ENCODE measurements around the gene LAMA2.
"Not testable (repeated sequence)": the region's sequence is repeated elsewhere in the genome, so short reads cannot be mapped to it uniquely, and the experiment has no call there.

The LAMA2 gene

DNA sequence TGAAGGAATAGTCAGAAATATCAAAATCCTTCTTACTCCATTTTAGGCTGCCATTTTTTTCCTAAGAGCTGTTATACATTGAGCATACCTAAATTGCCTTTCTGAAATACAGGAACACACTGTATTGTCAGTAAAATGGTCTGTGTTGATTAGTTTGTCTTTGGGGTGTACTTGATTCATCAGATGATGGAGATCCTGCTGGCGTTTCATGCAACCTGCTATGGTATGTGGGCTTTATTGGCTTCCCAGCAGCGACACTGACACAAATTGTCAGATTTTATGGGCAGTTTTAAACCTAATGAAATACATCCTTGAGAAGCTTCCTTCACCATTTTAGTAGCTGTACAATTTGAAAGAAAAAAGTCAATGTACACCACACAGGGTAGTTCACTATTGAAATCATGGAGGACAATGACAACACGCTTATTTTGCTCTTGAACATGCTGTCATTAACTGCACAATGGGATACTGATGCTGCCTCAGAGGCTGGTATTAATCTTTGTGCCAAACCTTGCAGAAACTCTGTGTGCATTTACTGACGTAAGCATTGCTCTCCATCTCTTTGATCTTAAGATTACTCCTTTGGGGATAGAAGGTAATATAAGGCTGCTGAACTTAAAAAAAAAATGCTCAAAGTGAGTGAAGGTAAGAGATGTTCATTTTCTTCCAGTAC is 124.9 kb downstream of the LAMA2 start:
- no peak for DNase-seq

DNA sequence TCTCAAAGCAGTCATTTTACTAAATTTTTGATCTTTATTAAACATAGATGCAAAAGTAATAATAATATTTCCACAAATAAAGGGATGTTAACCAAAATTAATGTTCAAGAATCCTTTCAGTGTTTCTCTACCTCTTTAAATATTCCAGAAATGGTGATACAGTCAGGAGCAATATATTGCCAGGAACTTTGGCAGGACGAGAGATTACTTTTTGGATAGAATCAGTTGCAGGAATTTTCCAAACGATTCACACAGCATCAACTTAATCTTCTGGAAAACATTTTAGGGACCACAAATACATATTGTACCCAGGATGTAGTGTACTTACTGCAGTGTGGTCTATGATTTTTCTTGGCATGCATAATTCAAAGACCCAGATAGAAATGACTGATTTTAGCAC is 125.7 kb downstream of the LAMA2 start:
- no peak for DNase-seq

DNA sequence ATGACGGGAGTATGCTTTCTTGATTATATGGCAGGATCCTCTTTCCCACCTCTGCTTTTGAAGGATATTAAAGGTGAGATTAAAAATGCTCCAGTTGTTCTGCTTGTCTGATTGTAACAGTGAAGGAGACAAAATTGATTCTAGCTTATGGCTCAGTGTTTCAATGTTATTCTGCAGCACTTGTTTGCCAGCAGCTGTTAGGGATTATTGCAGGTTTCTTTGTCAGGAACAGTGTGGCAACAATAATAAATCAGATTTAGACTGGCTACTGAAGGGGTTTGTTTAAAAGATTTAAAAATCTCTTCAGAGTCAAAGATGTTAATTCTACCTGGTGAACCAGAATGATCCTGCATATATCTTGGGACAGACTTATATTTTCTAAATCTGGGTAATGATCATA is 126.9 kb downstream of the LAMA2 start:
- DNase-seq = no peak

DNA sequence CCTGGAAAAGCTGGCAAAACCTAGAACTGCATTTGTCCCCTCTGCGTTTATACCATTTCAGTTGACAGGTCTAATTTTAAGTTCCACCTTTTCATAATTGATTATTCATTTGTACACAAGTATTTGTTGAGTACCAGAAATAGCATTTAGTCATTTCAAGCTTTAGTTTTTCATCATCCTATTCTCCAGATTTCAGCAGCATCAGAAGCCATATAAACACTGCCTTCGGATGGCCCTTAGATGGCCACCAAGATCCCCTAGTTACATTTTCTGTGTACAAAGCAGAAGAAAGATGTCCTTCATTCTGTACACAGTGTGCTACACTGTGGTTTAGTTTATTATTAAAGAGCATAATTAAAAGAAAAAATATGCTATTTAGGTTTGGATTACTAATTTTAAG is 131.4 kb downstream of the LAMA2 start:
- no peak for DNase-seq

DNA sequence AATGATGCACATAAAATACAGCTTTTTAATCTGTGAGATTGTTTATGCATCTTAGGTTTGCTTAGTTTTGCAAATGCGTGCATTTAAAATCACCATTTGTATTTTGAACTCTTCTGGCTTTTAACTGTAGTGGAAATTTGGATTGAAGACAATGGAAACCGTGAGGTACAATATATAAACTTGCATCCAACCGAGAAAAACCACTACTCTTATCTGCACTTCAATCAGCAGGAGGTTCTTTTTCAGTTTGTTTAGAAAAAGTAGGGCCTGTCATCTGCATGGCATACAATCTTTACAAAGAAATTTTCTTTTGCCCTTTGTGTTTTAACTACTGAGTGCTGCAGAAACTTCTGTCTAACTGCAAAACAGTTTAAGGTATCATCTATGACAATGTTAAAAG is 132.8 kb downstream of the LAMA2 start:
- no peak for DNase-seq

DNA sequence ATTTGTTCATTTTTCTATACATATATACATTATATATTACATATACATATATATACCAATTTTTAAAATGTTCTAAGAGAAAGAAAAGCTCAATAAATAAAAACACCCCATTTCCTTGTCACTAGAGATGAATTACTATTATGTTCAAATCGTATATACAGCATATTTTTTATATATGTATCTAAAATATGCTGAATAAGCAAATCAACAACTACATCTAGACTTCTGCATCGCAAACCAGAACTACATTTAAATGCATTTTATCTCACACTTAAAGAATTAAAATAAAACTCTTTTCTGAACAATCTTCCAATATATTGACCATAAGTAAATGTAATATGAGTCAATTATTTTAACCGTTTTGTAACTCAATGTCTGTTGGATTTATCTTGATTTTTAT is 133.9 kb downstream of the LAMA2 start:
- DNase-seq = no peak

DNA sequence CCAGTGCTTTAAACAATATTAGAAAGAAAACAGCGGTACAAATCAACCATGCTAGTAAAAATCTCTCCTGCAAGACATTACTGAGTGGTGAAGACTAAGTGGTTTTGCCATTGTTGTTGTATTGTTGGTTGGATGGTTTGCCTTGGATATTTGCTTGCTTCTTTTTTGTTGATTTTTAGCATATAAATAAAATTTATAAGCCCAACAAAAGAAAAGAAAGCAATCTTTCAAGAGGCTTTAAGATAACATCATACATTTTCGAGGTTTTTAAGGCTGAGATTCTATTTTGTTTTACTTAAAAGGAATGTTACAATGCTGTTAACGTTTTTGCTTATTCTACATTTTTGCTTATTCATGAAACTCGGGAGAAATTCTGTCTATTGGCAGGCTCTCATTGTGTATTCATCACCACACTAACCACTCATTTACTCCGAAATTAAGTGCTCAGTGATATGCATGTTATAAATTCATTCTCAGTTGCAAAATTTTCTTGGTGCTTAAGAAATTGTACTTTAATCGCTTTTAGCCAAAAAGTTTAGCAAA is 139.1 kb downstream of the LAMA2 start:
- no peak for DNase-seq

DNA sequence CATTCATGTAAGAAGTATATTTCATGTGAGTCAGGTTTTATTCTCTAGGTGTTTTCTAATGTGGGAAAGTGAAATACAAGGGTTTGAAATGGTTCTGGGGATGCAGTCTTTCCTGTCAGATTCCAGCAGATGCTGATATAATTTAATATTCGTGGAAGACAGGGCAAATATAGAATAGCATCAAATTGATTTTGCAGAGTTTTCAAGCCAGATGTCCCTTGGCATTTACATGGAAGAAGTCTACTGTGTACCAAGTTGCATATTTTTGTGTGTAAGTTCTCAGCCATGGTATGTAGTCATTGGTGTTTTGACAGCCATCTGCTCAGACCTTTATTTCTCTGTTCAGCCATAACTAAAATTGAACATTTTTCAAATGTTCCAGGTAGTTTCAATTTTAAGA is 143.7 kb downstream of the LAMA2 start:
- no peak for DNase-seq

DNA sequence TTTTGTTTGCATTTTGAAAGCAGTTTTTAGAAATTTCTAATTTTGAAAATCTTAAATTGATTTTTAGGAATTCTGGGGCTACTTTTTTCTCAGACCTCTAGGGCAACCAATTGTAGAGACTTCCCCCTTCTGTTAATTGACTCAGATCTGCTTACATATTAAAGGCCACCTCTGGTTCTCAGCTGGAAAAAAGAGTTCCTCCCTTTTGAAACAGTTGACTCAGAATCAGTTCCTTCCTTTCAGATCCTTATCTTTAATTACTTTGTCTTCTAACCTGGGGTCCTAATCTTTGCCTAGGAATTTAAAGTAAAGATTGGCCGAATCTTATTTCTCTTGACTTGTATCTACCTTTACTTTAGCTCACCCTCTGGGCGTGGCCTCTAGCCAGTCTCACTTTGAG is 146.8 kb downstream of the LAMA2 start:
- DNase-seq = no peak

DNA sequence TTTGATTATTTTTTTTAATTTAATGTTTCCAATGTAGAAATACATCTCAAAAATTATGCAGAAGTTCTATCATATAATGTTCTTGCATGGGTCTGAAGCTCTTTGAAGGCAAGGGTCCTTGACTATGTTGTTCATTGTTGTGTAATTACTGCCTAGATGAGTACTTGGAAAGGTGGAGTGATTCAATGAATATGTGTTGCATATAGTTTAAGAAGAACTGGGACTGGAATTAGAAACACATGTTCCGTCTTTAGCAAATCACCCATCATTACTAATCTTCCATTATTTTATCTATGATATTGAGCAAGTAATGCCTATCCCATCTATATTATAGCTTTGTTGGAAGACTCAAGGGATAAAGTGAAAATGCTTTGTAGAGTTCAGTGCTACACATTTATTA is 147.3 kb downstream of the LAMA2 start:
- no peak for DNase-seq

DNA sequence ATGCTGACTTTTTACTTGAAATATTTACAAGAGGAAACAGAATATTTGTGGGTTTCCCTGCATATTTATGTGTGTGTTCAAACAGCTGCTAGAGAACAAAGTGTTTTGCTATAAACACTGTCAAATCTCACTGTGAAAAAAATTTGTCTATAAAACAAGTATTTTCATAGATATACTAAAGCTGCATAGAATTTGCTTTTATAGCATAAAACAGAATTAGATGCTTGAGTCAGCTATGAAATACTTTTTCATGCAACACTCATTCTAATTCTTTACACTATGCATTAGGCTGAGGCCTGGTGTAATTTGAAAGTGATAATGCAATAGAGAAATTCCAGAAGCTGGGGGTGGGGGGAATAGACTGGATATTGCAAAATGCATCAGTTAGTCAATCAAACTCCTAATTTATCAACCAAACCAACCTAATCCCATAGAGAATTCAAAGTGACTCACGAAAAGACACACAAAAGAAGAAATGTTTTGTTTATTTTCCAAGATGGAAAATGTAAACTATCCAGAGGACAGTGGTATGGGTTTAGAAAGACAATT is 148.2 kb downstream of the LAMA2 start:
- DNase-seq = no peak

DNA sequence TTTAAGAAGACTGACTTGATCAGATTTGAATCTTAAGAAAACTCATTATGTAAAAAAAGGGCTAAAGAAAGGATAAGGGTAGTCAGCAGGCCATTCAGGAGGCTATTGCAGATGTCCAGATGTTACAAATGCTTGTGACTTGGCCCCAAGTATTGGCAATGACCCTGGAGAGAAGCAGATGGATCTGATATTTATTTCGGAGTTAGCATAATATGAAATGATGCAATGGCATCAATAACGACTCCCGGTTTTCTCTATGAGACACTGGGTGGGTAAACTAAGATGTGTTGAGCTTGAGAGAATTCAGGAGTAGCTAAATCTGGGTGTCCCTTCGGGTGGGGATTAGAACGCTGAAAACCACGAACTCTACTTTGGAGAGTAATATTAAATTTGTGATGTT is 149.7 kb downstream of the LAMA2 start:
- no peak for DNase-seq

DNA sequence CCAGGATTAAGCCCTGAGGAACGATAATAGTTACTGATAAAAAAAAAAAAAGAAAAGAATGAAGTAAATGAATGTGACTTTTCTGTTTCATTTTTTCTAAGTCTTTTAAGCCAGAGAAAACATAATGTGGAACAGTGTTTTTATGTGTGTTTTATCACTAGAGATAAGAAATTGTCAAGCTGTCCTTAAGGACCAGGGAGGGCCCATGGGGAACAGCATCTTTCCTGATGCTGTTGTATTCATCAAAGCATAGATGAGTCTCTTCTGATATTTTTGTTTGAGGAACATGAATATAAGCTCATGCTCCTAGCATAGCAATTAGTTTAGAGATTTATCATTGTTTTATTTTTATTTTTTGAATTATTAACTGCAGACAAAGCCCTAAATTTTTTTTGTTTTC is 150.2 kb downstream of the LAMA2 start:
- no peak for DNase-seq

DNA sequence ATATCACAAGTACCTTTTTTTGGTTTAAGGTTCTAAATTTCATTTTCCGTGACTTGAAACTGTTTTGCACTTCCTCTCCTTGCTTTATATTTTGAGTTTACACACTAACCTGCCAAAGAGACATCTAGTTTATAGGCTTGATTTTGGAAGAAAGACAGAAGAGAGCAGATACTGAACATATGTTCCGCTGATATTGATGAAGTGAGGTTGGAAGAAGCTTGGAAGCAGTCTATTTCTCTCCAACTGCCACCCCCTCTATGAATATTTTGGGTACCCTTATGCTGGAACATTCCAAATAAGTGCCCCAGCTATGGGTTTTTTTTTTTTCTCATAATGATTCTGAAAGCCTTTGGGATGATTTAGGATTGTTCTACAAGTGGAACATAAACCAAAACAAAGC is 150.6 kb downstream of the LAMA2 start:
- no peak for DNase-seq

DNA sequence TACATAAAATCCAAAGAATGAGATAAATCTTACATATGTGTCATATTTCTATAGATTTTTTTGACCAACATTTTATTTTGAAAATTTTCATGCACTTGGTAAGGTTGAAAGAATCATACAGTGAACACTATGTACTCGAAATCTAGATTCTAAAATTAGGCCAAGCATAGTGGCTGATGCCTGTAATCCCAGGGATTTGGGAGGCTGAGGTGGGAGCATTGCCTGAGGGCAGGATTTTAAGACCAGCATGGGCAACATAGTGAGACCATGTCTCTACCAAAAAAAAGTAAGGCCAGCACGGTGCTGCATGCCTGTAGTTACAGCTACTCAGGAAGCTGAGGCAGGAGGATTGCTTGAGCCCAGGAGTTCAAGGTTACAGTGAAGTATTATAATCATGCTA is 158.6 kb downstream of the LAMA2 start:
- no peak for DNase-seq

DNA sequence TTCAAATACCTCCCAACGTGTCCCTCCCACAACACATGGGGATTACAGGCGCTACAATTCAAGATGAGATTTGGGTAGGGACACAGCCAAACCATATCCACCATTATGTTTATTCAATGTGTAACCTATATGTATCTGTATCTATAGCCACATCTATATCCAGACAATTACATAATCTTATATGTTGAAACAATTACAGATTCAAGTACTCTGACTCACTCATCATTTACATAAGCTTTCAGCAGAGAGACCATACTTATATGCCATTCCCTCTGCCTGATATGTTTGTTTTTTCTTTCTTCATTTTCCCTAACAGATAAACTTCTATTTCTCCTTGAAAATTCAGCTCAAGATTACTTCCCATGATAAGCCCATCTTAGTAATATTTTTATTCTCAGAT is 163.6 kb downstream of the LAMA2 start:
- DNase-seq = no peak

DNA sequence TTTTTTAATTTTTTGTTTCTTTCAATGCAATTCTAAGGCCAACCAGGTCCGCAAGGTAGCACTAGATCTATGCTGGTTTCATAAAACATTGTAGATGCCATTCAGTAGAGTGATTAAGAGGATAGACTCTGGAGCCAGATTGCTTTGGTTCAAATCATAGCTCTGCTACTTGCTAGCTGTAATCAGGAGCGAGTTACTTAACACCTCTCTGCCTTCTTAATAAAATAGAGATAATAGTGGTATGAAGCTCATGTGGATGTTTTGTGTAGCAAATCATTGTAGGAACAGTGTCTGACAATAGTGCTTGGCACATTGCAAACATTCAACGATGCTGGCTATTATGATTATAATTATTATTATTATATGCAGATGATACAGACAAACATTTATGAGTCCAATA is 164.9 kb downstream of the LAMA2 start:
- no peak for DNase-seq

DNA sequence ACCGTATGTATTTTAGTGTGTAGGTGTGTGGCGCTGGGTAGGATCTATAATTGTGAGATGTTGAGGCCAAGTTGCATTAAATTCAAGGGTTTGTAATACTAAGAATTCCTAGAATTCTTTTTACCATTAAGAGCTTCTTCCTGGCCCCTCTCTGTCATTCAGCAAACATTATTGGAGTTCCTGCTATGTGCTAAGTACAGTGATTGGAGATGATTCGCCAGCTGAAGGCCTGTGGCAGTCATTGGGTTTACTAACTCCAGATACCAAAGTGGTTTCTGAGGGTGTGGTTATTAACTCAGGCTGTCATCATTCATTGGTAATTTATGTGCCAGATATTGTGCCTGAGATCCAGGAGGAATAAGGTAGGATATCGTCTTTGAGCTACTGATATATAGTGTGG is 167.1 kb downstream of the LAMA2 start:
- no peak for DNase-seq

DNA sequence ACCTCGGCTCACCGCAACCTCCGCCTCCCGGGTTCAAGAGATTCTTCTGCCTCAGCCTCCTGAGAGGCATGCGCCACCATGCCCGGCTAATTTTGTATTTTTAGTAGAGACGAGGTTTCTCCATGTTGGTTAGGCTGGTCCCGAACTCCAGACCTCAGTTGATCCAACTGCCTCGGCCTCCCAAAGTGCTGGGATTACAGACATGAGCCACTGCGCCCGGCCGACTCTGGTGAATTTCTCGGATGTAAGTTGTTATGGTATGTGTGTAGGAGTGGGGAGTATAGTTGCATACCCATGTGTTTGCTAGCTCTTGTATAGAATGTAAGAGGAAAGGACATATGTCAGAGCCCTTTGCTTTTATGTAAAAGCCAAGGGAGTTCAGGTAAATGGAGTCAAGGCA is 170.2 kb downstream of the LAMA2 start:
- not testable (repeated sequence) for DNase-seq

DNA sequence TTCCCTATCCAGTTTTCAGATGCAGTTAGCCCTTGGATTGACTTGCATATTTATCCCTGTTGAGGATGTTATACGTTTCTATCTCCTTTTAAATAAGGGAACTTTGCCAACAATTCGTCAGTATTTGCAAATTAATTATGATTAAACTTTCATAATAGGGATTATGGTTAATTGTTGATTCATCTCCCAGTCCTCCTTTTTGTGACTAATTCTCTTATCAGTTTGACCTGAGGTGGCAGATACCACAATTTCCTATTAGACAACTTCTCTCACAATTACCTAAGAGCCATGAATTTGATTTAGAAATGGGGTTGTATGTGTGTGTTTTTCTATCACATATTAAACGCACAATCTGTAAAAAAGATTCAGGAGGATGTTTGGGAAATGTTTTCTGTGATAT is 172.9 kb downstream of the LAMA2 start:
- DNase-seq = no peak

DNA sequence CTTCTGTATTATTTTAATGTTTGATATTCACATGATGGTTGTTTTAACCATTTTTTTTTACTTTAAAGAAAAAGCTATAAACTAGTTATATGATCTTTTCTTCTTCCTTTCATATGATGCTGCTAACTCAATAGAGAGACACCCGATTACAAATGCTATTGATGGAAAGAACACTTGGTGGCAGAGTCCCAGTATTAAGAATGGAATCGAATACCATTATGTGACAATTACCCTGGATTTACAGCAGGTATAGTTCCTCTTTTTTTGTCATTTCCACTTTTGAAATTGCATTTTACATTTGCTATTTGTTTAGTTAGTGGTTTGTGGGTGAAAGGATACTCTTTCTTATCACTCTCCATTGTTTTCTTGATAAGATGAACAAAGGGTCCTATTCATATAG is 176.7 kb downstream of the LAMA2 start:
- no peak for DNase-seq

DNA sequence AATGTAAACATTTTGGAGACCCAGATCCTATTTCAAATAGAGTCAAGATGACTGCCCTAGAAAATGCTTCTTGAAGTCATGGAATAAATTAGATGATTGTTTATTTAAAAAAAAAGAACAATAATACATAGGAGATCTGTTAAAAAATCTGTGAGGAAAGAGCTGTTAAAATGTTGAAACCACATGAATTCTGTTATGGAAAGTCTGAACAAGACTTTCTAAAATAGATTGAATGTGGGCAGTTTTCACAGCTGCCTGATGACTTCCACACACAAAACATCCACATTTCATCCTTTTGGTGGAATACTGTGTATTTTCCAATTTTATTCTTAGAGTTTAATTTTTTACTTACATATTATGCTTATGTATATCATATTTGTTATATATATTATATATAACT is 186.1 kb downstream of the LAMA2 start:
- no peak for DNase-seq

DNA sequence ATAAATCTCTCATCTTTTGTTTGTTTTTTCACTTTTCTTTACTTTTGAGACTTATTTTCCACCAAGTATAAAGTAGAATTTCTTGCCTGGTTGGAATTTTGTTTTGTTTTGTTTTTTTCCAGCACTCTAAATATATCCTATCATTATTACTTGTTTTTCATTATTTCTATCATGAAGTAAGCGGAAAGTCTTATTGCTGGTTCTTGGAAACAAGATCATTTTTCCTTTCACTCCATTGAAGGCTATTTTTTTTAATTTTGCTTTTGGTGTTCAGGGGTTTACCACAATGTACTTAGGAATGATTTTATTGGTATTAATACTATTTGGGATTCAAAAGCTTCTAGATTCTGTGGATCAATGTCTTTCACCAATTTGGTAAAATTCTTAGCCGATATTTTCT is 190.1 kb downstream of the LAMA2 start:
- no peak for DNase-seq

DNA sequence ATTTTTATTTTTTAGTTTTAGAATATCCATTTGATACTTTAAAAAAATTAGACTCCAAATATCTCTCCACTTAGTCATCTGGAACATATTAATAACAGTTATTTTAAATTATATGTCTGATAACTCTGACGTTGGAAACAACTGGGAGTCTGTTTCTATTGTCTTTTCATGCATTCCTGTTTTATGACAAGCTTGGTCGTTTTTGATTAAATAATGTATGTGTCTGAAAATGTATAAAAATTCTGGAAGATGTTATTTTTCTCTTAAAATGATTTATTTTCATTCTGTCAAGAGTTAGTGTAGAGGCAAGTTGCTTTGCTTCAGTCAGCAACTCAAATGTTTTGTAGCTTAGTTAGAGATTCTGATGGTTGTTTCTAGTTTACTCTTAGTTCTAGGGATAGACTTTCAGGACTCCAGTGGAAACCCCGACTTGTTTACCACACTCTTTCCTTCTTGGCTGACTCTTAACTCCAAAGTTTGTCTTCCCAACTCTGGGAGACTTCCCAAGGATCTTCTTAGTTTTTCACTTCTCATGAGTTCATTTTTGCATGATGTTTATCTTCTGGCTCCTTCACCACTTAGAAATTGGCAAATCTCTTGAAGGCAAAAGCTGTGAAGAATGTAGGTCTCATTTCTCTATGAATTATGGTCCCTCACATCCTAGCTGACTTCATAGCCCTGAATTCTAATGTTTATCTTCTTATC is 190.9 kb downstream of the LAMA2 start:
- DNase-seq = no peak

DNA sequence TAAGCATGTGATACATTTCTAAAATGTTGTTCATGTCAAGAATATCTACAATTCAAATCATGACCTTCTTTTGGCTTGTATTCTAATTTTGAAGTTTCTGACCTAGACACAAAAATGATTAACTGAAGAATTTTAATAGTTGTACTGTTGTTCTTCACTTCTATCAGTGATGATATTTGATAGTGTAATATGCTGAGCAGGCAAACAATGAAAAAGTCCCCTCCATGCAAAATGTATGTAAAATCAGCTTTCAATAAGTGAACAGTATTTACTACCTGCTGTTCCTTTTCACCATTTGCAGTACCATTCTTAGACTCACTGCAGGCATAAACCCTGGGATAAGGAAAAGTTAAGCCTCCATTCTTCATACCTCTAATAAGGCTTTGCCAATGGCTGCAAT is 201.5 kb downstream of the LAMA2 start:
- no peak for DNase-seq

Measured in CD4-positive, alpha-beta T cell treated with Interleukin-6 for 4 hours (primary cell).